GM21528 (cell line): ENCODE data around the gene RAD51.
A peak's percentile ranks its signal among the peaks of the same experiment; 100 is the strongest.

Experiments used
- ATAC-seq: cut with Tn5 transposase; IDR thresholded peaks from one replicate; pipeline ENCODE4 v1.9.1; 2021; ENCODE audit warnings: mild to moderate bottlenecking, moderate library complexity; ENCODE audit not compliant: unreplicated experiment, low FRiP score

RAD51 gene

GRCh38 chr15:40756938-40757337 is 62.0 kb downstream of the RAD51 start:
- ATAC-seq, result no peak

GRCh38 chr15:40759961-40760360 is 65.0 kb downstream of the RAD51 start:
- ATAC-seq, result no peak

GRCh38 chr15:40762919-40763800 is 68.2 kb downstream of the RAD51 start:
- peak; percentile 3 for ATAC-seq

- ATAC-seq, result peak; percentile 43
These were observed 69.0 kb downstream of the RAD51 start, which contains the start of gene GCHFR for GRCh38 chr15:40763801-40764628. Gene GCHFR, plus strand, starts transcription at chr15:40764068. Its CDS starts 113 bp downstream, at chr15:40764181.

- no peak for ATAC-seq
These were observed 69.7 kb downstream of the RAD51 start for GRCh38 chr15:40764629-40765103.

- ATAC-seq, result no peak
These were observed 71.3 kb downstream of the RAD51 start for GRCh38 chr15:40766194-40766815.

- no peak for ATAC-seq
These were observed 72.2 kb downstream of the RAD51 start for GRCh38 chr15:40766906-40767837.

GRCh38 chr15:40767838-40768500 is 73.0 kb downstream of the RAD51 start:
- no peak for ATAC-seq

GRCh38 chr15:40768521-40769273 is 73.7 kb downstream of the RAD51 start:
- ATAC-seq, result no peak

- no peak for ATAC-seq
These were observed 74.5 kb downstream of the RAD51 start, which contains the start of gene C15orf62 for GRCh38 chr15:40769274-40770146. Gene C15orf62, plus strand, starts transcription at chr15:40769980. Its CDS starts 516 bp downstream, at chr15:40770496.

GRCh38 chr15:40770147-40770721 is 75.3 kb downstream of the RAD51 start:
- no peak for ATAC-seq

- no peak for ATAC-seq
These were observed 76.3 kb downstream of the RAD51 start for GRCh38 chr15:40771242-40771641.

- ATAC-seq, result no peak
These were observed 77.0 kb downstream of the RAD51 start for GRCh38 chr15:40772014-40772413.

- no peak for ATAC-seq
These were observed 78.5 kb downstream of the RAD51 start for GRCh38 chr15:40773496-40773895.

- no peak for ATAC-seq
These were observed 78.9 kb downstream of the RAD51 start for GRCh38 chr15:40773902-40774301.

- ATAC-seq, result no peak
These were observed 80.0 kb downstream of the RAD51 start for GRCh38 chr15:40775007-40775406.
